Activated B cell treated with CpG ODN at 0.5 μM for 24 hours (primary cell): ENCODE results near the gene JUN. TPM values are rescaled to one million over a fixed set of nuclear protein-coding genes. Genes with fewer than 3 reads are reported as not detected.
A peak's percentile ranks its signal among the peaks of the same experiment; 100 is the strongest.

Source experiments
- ATAC-seq: fragments of 200-7000 bp; cut with Tn5 transposase; one replicate; pipeline ENCODE4 v1.10.0; 2021; ENCODE audit warnings: low read depth, mild to moderate bottlenecking, moderate library complexity
- CTCF ChIA-PET: fragments of 350-600 bp; sonication (Branson Sonifier 250); formaldehyde crosslinking; loops from one replicate; lab custom pipeline; 2021; ENCODE audit warnings: antibody characterized with exemption; lab: Charles Lee
- POLR2A ChIA-PET: fragments of 350-600 bp; sonication (Branson Sonifier 250); formaldehyde crosslinking; loops from one replicate; lab custom pipeline; 2021; ENCODE audit warnings: antibody characterized with exemption; lab: Charles Lee
- DNase-seq: peaks from one replicate; pipeline ENCODE4 v3.0.0; 2022
- H3K27ac Mint-ChIP-seq: one replicate; pipeline ENCODE4 v1.8.0; 2020; ENCODE audit warnings: mixed read lengths
- H3K27me3 Mint-ChIP-seq: one replicate; pipeline ENCODE4 v1.8.0; 2021; ENCODE audit warnings: mixed read lengths
- H3K36me3 Mint-ChIP-seq: one replicate; pipeline ENCODE4 v1.8.0; 2021; ENCODE audit warnings: low read depth, mixed read lengths
- H3K4me1 Mint-ChIP-seq: one replicate; pipeline ENCODE4 v1.8.0; 2021; ENCODE audit warnings: mixed read lengths
- H3K4me3 Mint-ChIP-seq: one replicate; pipeline ENCODE4 v1.8.0; 2020; ENCODE audit warnings: mild to moderate bottlenecking, mixed read lengths
- H3K9me3 Mint-ChIP-seq: one replicate; pipeline ENCODE4 v1.8.0; 2020; ENCODE audit warnings: mixed read lengths
- CTCF ChIP-seq: fragments of 200-600 bp; IDR thresholded peaks from one replicate; pipeline ENCODE4 v1.8.0; 2022; ENCODE audit warnings: antibody characterized with exemption, mild to moderate bottlenecking
- intact Hi-C: fragments of 100-400 bp; cut with micrococcal nuclease; formaldehyde crosslinking; loops from one replicate; pipeline ENCODE4 v1.15.1; 2024
- total RNA-seq: library from RNA; stranded (reverse); gene quantifications from 2 replicates; pipeline ENCODE4 v1.2.3, GENCODE V29; 2022

Gene JUN
- total RNA-seq, 1 donor from 2014 or later: 36.6 TPM

DNA sequence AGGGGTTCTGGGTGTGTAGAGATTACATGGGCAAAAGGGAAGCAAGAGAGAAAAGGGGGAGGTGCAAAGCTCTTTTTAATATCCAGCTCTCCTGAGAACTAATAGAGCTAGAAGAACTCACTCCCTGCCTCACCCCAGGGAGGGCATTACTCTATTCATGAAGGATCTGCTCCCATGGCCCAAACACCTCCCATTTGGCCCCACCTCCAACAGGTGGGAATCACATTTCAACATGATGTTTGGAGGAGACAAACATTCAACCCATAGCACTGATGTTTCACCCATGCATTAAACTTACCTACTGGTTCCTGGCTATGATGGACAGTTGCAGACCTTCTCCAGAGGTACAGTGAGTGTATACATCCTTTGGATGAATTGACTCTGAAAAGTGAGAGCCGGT is 7.3 kb upstream of the JUN start:
- ChIA-PET CTCF (interaction anchor here (1.5 kb wide), 1 partner anchor 15 kb away, joined by 4 read pairs; no protein-coding TSS in a partner anchor), POLR2A (interaction anchor here (0.5 to 1.3 kb wide), 3 partner anchors 15 to 505 kb away, joined by 3 read pairs; partner anchors contain the start of gene FGGY)
- Mint-ChIP-seq H3K4me3 (no peak overlapping the region), H3K9me3 (peaks cover 5% of the 10 kb centered on the region), H3K36me3 (peaks cover 33% of the 10 kb centered on the region), H3K27me3 (no peaks in the 10 kb centered on the region), H3K4me1 (peaks cover 38% of the 10 kb centered on the region), H3K27ac (no peak overlapping the region)
- ATAC-seq (no peak), DNase-seq (no peak)
- no peak for TF ChIP-seq CTCF
- intact Hi-C loops: no loop called here

GRCh38 chr1:58789996-58790660 is 6.3 kb upstream of the JUN start:
- Mint-ChIP-seq H3K4me1 (peaks cover 40% of the 10 kb centered on the region), H3K4me3 (no peak overlapping the region), H3K27ac (peak overlapping the region; percentile 33), H3K9me3 (peaks cover 5% of the 10 kb centered on the region), H3K27me3 (no peaks in the 10 kb centered on the region), H3K36me3 (peaks cover 34% of the 10 kb centered on the region)
- no peak for TF ChIP-seq CTCF
- no peak for DNase-seq
- CTCF ChIA-PET: interaction anchor here (1.5 kb wide), 1 partner anchor 16 kb away, joined by 4 read pairs; no protein-coding TSS in a partner anchor
- POLR2A ChIA-PET: interaction anchor here (0.5 to 1.3 kb wide), 2 partner anchors 25 to 506 kb away, joined by 3 read pairs; partner anchors contain the start of gene FGGY
- intact Hi-C loops: no loop called here
- no peak for ATAC-seq

GRCh38 chr1:58789322-58789856 is 5.5 kb upstream of the JUN start:
- DNase-seq (no peak), ATAC-seq (no peak)
- Mint-ChIP-seq H3K4me3 (no peak overlapping the region), H3K27ac (no peak overlapping the region), H3K36me3 (peaks cover 42% of the 10 kb centered on the region), H3K27me3 (no peaks in the 10 kb centered on the region), H3K4me1 (peaks cover 33% of the 10 kb centered on the region), H3K9me3 (peaks cover 5% of the 10 kb centered on the region)
- intact Hi-C loops: no loop called here
- POLR2A ChIA-PET: interaction anchor here (1.0 to 1.1 kb wide), 2 partner anchors 29 to 223 kb away, joined by 3 to 4 read pairs; no protein-coding TSS in a partner anchor
- CTCF ChIA-PET: no interaction called here
- no peak for TF ChIP-seq CTCF

DNA sequence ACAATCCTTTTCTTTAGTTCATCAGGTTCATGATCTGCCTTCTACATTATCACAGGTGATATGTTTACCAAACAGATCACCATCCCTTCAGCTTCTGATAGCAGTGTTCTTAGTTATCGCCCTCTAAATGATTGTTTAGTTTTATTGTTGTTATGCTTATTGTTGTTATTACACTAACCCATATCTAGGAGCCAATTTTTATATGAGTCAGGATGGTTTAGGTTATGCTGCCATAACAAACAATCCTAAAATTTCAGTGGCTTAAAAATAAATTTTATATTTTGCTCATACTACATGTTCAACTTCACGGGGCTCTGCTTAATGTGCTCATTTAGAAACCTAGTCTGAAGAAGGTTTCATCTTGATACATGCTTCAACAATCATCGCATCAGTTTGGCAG is 4.4 kb upstream of the JUN start:
- Mint-ChIP-seq H3K27ac (no peak overlapping the region), H3K4me1 (peaks cover 21% of the 10 kb centered on the region), H3K27me3 (no peaks in the 10 kb centered on the region), H3K9me3 (peaks cover 5% of the 10 kb centered on the region), H3K36me3 (peaks cover 51% of the 10 kb centered on the region), H3K4me3 (no peak overlapping the region)
- POLR2A ChIA-PET: interaction anchor here (1.0 to 1.1 kb wide), 2 partner anchors 30 to 224 kb away, joined by 3 to 4 read pairs; no protein-coding TSS in a partner anchor
- intact Hi-C loops: no loop called here
- TF ChIP-seq CTCF: no peak
- DNase-seq (no peak), ATAC-seq (no peak)
- CTCF ChIA-PET: no interaction called here

DNA sequence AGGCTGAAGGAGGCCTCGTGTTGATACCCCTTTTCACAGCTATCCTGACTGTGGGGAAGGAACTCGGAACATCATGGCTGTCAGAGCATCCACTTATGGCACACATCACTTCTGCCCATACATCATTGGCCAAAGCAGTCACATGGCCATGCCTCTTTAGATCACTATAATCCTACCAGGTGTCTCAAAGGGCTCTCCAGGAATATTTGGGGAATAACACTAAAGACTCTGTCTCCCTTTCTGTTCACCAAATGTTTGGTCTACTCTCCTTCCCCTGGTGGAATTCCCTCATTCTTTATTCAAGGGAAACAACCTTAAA is 3.0 kb upstream of the JUN start:
- DNase-seq (no peak), ATAC-seq (no peak)
- peaks cover 5% of the 10 kb centered on the region for H3K9me3 Mint-ChIP-seq
- no peaks in the 10 kb centered on the region for H3K27me3 Mint-ChIP-seq
- peaks cover 30% of the 10 kb centered on the region for H3K4me1 Mint-ChIP-seq
- peak overlapping the region; percentile 99 for H3K27ac Mint-ChIP-seq
- H3K36me3 Mint-ChIP-seq: peaks cover 56% of the 10 kb centered on the region
- ChIA-PET CTCF (interaction anchor here (0.9 to 1.7 kb wide), 3 partner anchors 116 to 912 kb away, joined by 3 to 4 read pairs (median 4); no protein-coding TSS in a partner anchor), POLR2A (interaction anchor here (0.8 to 0.9 kb wide), 2 partner anchors 30 to 485 kb away, joined by 3 to 4 read pairs; no protein-coding TSS in a partner anchor)
- peak overlapping the region; percentile 8 for H3K4me3 Mint-ChIP-seq
- intact Hi-C loops: no loop called here
- no peak for TF ChIP-seq CTCF
